UCSD-AML1 (cell line): ENCODE results near the gene PIGK.
"Not testable (repeated sequence)": the region's sequence is repeated elsewhere in the genome, so short reads cannot be mapped to it uniquely, and the experiment has no call there.

Source experiments
- DNase-seq: peaks from one replicate; lab custom pipeline; 2025; ENCODE audit not compliant: unreplicated experiment; lab: John Stamatoyannopoulos, UW

PIGK gene

GRCh38 chr1:77219166-77219887 lies at the start of gene PIGK:
PIGK (minus strand) TSS chr1:77219430; CDS start chr1:77219402, 28 bp downstream.
- DNase-seq, result peak; percentile 90

- DNase-seq, result no peak
These were observed 47.8 kb upstream of the PIGK start for GRCh38 chr1:77267035-77267434.

- no peak for DNase-seq
These were observed 46.0 kb upstream of the PIGK start for GRCh38 chr1:77265180-77265579.

GRCh38 chr1:77263708-77264107 lies 44.5 kb upstream of the PIGK start:
- DNase-seq, result no peak

GRCh38 chr1:77253211-77253610 lies 34.0 kb upstream of the PIGK start:
- DNase-seq, result no peak

GRCh38 chr1:77250126-77250525 lies 30.9 kb upstream of the PIGK start:
- DNase-seq, result no peak

- no peak for DNase-seq
These were observed 26.6 kb upstream of the PIGK start for GRCh38 chr1:77245830-77246229.

GRCh38 chr1:77239311-77239710 lies 20.1 kb upstream of the PIGK start:
- no peak for DNase-seq

GRCh38 chr1:77238462-77238861 lies 19.2 kb upstream of the PIGK start:
- no peak for DNase-seq

- no peak for DNase-seq
These were observed 15.7 kb upstream of the PIGK start for GRCh38 chr1:77234943-77235342.

- DNase-seq, result no peak
These were observed 14.9 kb upstream of the PIGK start for GRCh38 chr1:77234096-77234495.

GRCh38 chr1:77232829-77233228 lies 13.6 kb upstream of the PIGK start:
- no peak for DNase-seq

GRCh38 chr1:77230051-77230450 lies 10.8 kb upstream of the PIGK start:
- DNase-seq, result no peak

- no peak for DNase-seq
These were observed 9.6 kb upstream of the PIGK start for GRCh38 chr1:77228836-77229235.

- DNase-seq, result no peak
These were observed 8.2 kb upstream of the PIGK start for GRCh38 chr1:77227381-77227780.

- no peak for DNase-seq
These were observed 3.3 kb upstream of the PIGK start for GRCh38 chr1:77222496-77222895.

- DNase-seq, result no peak
These were observed 1.6 kb upstream of the PIGK start for GRCh38 chr1:77220687-77221463.

- DNase-seq, result no peak
These were observed 609 bp downstream of the PIGK start for GRCh38 chr1:77218477-77219165.

- not testable (repeated sequence) for DNase-seq
These were observed 15.2 kb downstream of the PIGK start for GRCh38 chr1:77204043-77204442.

GRCh38 chr1:77202751-77203150 lies 16.5 kb downstream of the PIGK start:
- no peak for DNase-seq

GRCh38 chr1:77200806-77201205 lies 18.4 kb downstream of the PIGK start:
- no peak for DNase-seq

GRCh38 chr1:77200293-77200692 lies 18.9 kb downstream of the PIGK start:
- DNase-seq, result no peak
